ENCODE measurements around the gene LGI4.

Gene LGI4

DNA sequence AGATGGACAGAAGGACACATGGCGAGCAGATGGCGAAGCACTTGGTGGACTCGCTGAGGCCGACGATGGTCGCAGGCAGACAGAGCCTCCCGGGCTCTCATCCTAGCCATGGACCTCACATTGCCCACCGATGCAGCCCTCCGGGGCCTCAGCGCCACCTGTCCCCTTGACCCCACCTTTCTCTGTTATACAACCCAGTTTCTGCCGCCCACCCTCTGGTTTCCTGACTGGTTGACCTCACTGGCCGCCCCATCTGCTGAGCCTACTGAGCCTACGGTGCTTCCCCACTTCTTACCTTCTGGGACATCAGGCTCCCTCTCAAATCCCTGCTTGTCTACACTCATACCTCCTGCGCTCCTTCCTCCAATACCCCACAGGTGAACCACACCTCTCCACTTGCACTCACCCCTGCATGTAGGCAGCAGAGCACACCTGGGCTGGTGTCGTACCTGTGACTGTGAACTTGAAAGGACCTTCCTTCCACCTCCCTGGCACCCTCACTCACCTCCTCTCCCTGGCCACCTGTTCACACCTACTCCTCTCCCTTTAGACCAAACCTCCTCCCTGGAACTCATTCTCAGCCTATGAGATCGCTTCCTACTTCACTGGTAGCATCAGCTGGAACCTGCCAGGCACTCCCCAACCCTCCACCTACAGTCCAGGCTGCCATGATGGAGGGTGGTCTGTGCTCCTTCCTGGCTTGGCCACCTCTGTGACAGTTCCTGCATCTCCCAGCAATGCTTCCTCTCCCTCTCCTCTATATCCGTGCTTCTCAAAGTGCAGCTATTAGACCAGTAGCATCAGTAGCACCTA lies 57.2 kb downstream of the LGI4 start:
- no peak for DNase-seq (ENCODE audit: low read depth in 1 of 2, low spot score in 1 of 2)
- TF ChIP-seq, protein P1, sequence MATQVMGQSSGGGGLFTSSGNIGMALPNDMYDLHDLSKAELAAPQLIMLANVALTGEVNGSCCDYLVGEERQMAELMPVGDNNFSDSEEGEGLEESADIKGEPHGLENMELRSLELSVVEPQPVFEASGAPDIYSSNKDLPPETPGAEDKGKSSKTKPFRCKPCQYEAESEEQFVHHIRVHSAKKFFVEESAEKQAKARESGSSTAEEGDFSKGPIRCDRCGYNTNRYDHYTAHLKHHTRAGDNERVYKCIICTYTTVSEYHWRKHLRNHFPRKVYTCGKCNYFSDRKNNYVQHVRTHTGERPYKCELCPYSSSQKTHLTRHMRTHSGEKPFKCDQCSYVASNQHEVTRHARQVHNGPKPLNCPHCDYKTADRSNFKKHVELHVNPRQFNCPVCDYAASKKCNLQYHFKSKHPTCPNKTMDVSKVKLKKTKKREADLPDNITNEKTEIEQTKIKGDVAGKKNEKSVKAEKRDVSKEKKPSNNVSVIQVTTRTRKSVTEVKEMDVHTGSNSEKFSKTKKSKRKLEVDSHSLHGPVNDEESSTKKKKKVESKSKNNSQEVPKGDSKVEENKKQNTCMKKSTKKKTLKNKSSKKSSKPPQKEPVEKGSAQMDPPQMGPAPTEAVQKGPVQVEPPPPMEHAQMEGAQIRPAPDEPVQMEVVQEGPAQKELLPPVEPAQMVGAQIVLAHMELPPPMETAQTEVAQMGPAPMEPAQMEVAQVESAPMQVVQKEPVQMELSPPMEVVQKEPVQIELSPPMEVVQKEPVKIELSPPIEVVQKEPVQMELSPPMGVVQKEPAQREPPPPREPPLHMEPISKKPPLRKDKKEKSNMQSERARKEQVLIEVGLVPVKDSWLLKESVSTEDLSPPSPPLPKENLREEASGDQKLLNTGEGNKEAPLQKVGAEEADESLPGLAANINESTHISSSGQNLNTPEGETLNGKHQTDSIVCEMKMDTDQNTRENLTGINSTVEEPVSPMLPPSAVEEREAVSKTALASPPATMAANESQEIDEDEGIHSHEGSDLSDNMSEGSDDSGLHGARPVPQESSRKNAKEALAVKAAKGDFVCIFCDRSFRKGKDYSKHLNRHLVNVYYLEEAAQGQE (IDR thresholded peaks at IDR 0.05; ENCODE audit: insufficient replicate concordance, low read depth): no peak
- no peak for TF ChIP-seq GABPA (IDR thresholded peaks at IDR 0.05; ENCODE audit: low read depth)
- TF ChIP-seq, protein P2, sequence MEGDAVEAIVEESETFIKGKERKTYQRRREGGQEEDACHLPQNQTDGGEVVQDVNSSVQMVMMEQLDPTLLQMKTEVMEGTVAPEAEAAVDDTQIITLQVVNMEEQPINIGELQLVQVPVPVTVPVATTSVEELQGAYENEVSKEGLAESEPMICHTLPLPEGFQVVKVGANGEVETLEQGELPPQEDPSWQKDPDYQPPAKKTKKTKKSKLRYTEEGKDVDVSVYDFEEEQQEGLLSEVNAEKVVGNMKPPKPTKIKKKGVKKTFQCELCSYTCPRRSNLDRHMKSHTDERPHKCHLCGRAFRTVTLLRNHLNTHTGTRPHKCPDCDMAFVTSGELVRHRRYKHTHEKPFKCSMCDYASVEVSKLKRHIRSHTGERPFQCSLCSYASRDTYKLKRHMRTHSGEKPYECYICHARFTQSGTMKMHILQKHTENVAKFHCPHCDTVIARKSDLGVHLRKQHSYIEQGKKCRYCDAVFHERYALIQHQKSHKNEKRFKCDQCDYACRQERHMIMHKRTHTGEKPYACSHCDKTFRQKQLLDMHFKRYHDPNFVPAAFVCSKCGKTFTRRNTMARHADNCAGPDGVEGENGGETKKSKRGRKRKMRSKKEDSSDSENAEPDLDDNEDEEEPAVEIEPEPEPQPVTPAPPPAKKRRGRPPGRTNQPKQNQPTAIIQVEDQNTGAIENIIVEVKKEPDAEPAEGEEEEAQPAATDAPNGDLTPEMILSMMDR (IDR thresholded peaks at IDR 0.05; ENCODE audit: insufficient read depth, low read length): no peak
- no peak for TF ChIP-seq POLR2AphosphoS5 (IDR thresholded peaks at IDR 0.05; ENCODE audit: low read depth)
- no peak for TF ChIP-seq SPI1 (IDR thresholded peaks at IDR 0.05; ENCODE audit: borderline replicate concordance, low read depth)
- Histone ChIP-seq H3K27me3 (ENCODE audit: insufficient read depth, poor library complexity, severe bottlenecking) (no peaks in the 10 kb centered on the region), H3K4me3 (replicated peaks; ENCODE audit: insufficient read depth, low read length) (no peak overlapping the region), H3K27ac (replicated peaks) (no peak overlapping the region)

DNA sequence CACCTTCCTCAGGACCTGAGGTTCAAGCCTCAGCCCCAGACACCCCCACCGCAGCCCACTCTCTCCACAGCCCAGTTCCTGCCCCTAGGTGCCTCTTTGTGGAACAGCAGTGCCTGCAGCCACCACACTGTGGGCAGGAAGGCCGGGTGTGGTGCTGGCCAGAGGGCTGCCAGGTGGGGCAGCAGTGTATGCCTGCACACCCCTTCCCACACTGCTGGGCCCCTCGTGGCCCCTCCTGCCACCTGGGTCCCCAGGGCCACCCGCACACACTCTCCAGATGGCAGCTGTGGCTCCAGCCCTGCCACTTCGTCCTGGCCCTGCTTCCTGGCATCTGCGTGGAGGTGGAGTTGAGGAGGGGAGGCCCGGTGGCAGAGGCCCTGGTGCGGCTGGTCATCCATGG lies 58.2 kb downstream of the LGI4 start:
- TF ChIP-seq, protein P1 (IDR thresholded peaks at IDR 0.05; ENCODE audit: insufficient replicate concordance, low read depth): no peak
- TF ChIP-seq GABPA (IDR thresholded peaks at IDR 0.05; ENCODE audit: low read depth): no peak
- no peak for TF ChIP-seq POLR2AphosphoS5 (IDR thresholded peaks at IDR 0.05; ENCODE audit: low read depth)
- Histone ChIP-seq H3K27me3 (ENCODE audit: insufficient read depth, poor library complexity, severe bottlenecking) (no peaks in the 10 kb centered on the region), H3K27ac (replicated peaks) (no peak overlapping the region), H3K4me3 (replicated peaks; ENCODE audit: insufficient read depth, low read length) (no peak overlapping the region)
- DNase-seq (ENCODE audit: low read depth in 1 of 2, low spot score in 1 of 2): no peak

DNA sequence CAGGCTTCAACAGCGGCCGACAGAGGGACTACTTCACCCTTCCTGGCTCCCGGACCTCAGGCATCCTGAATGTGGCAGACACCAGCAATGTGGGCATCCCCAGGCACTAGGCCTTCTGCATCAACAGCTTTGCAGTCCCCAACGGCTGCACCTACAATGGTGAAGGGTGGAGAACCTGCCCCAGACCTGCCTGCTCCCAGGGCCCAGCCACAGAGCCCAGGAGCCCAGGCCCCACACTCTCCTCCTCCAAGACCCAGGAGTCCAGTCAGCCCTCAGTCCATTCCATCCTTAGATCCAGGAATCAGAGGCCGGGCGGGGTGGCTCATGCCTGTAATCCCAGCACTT lies 58.9 kb downstream of the LGI4 start:
- DNase-seq (ENCODE audit: low read depth in 1 of 2, low spot score in 1 of 2): no peak
- TF ChIP-seq, protein P1 (IDR thresholded peaks at IDR 0.05; ENCODE audit: insufficient replicate concordance, low read depth): no peak
- TF ChIP-seq SPI1 (IDR thresholded peaks at IDR 0.05; ENCODE audit: borderline replicate concordance, low read depth) (no peak), GABPA (IDR thresholded peaks at IDR 0.05; ENCODE audit: low read depth) (no peak), POLR2AphosphoS5 (IDR thresholded peaks at IDR 0.05; ENCODE audit: low read depth) (no peak)
- TF ChIP-seq, protein P2 (IDR thresholded peaks at IDR 0.05; ENCODE audit: insufficient read depth, low read length): no peak
- H3K27me3 ChIP-seq (ENCODE audit: insufficient read depth, poor library complexity, severe bottlenecking): no peaks in the 10 kb centered on the region
- H3K4me3 ChIP-seq (replicated peaks; ENCODE audit: insufficient read depth, low read length): no peak overlapping the region
- no peak overlapping the region for H3K27ac ChIP-seq (replicated peaks)
